COLO668 (cell line): ENCODE results near the gene UVSSA.
"Not testable (repeated sequence)": the region's sequence is repeated elsewhere in the genome, so short reads cannot be mapped to it uniquely, and the experiment has no call there.

Experiments used
- DNase-seq: peaks from one replicate; lab custom pipeline; 2025; ENCODE audit not compliant: unreplicated experiment; lab: John Stamatoyannopoulos, UW

Gene UVSSA

DNA sequence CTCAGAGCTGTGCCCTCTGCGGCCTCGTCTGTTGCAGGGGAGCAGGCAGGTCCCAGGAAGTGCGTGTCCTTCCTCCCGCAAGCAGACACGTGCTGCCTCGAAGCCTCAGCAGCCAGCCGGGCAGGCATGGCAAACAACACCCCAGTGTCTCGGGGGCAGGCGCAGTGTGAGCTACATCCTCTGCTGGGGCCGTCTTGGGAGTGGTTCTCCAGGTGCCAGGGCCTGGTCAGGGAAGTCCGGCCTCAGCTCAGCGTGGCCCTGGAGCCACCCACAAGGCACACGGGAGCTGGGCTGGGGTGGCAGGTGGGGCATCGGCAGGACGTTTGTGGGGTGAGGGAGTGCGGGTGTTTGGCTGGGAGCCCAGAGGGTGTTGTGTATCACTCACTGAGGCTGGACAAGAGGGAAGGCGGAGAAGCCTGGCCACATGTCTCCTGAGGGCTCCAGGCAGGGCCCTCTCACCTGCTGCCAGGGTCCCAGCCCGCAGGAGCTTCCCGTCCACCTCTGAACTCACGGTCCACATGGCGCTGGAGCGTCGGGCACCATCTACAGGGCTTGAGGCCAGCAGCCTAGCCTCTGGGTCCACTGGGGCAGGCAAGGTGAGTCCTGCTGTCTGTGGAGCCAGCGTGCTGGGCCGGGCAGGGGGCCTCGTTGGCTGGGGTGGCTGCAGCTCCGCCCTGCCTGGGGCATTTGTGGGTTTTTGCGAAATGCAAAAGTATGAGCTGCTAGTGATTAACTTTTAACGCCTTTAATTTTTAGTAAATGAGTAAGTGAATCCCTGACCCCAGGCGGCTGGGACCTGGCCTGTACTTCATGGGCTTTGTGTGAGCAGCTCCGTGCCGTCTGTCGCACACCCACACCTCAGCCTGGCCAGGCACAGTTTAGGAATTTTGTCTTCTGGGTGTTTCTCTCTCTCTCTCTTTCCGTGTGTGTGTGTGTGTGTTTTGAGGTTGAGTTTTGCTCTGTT, 17.3 kb upstream of the UVSSA start:
- peak; percentile 46 for DNase-seq

DNA sequence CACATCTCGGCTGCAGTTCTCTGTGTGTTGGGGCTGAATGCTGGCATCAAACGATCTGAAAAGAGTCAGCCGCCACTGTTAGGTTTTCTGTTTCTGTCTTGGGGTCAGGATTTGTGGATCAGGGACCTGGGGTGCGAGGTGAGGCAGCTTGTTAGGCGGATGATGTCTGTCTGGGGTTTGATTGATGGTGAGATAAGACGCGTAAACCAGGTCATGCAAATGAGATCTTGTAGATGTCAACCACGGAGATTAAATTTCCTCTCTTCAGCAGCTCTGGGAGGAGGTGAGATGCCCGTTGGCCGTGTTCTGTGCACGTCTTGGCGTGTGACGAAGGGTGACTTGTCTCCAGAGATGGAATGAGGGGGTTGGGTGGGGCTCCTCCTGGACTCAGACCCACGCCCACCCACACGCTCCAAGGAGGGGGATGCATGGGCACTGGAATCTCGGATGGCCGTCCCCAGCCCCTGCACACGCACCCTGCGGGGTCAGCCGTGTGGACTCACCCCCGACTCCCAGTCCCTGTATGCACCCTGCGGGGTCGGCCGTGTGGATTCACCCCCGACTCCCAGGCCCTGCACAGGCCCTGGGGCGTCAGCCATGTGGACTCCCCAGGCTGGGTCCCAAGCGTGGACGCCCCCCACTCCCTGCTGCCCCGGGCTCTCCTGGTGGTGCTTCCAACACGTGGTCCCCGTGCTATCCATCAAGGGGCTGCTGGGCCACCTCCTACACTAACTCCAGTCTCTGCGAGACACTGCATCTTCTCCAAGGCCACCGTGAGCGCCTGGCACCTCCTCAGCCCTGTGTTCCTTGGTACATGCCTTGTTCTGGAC, 16.0 kb upstream of the UVSSA start:
- no peak for DNase-seq

DNA sequence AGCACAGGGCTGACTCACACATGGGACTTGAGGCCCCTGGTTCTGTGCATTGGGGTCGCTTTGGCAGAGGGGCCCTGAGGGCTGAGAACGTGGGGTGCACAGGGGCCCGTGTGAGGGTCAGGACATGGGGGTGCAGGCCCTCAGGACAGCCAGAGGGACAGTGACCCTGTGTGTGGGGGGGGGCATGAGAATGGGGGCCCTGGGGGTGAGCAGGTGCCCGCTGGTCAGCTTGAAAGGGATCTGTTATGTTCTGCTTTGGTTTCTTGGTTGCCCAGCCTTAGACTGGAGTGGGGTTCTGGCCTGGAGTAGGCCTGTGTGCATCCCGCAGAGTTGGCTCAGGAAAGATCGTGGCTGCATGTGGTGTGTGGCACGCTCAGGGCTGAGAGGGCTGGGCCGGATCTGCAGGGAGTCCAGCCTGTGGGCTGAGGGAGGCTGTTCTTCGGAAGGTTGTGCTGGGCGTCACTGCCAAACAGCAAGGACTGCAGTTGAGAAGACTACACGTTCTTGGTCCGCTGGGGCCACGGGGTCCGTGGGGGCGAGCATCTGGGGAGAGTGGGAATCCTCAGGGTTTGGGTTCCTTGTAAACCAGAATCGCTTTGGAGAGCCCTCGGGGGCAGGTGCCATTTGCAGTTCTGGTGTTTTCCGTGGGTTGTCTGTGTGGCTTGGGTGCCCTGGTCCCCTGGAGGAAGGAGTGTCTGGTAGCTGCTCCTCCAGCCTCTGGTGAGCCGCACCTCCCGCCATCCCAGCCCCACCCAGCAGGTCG, 15.2 kb upstream of the UVSSA start:
- DNase-seq: no peak

DNA sequence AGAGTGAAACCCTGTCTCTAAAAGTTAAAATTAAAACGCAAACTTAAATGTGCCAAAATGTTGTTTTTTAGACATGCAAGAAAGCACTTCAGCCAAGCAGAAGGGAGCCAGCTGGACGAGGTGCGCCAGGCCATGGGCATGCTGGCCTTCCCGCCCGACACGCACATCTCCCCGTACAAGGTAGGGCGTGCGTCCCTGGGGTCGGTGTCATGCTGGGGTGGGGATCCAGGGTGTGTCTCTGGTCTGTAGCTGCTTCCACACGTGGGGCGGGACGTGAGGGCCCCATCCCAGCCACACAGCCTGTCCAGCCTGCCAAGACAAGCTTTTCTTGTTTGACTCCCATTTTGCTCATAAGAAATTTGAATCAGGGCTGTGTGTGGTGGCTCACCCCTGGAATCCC, 14.3 kb upstream of the UVSSA start:
- DNase-seq: no peak

DNA sequence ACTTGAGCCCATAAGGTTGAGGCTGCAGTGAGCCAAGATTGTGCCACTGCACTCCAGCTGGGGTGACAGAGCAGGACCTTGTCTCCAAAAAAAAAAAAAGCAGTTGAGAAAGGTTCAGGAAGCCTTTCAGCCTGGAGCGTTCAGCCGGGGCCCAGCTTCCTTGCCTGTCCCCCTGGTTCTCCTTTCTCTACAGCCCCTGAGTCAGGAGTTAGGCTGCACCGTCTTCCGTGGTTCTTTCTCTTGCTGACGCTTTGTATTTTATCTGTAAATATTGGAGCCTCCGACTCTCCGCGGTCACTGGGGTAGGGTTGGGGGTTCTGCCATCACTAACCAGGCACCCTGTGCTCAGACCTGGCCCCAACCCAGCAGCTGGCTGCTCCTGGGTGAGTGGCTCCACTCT, 13.8 kb upstream of the UVSSA start:
- DNase-seq: no peak

DNA sequence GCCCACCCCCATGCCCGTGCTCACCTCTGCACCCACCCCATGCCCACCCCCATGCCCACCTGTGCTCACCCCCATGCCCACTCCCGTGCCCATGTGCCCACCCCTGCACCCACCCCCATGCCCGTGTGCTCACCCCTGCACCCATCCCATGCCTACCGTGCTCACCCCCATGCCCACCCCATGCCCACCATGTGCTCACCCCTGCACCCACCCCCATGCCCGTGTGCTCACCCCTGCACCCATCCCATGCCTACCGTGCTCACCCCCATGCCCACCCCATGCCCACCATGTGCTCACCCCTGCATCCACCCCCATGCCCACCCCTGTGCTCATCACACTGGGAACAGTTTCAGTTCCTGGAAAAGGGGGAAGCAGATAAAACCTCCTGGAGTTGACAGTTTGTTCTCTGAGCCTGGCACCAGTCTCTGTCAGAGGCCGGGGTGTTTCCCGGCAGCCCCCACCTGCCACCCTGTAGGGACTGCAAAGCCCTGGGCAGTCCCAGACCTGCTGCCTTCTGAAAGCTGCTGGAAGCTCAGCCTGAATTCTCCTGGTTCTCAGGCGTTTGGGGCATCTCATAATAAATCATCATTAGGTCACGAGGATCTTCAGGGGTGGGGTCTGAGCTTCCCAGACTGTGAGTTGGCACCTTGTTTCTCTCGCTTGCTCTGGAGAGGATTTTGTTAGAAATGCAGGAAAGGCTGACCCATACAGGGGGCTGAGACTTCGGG, 13.0 kb upstream of the UVSSA start:
- DNase-seq: not testable (repeated sequence)

DNA sequence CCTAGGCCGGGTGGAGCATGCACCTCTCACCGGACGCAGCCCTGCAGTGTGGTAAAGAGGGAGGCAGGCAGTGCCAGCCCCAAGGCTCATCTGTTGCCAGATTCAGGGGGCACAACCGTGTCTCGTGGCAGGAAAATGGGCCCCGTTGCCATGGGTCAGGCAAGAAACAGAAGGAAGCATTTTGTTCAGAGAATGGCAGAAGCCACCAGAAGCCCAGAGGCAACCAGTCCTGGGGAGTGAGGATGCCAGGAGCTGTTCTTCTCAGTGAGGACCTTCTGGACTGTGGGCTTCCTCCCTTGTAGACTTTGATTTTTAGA, 12.5 kb upstream of the UVSSA start:
- DNase-seq: no peak

DNA sequence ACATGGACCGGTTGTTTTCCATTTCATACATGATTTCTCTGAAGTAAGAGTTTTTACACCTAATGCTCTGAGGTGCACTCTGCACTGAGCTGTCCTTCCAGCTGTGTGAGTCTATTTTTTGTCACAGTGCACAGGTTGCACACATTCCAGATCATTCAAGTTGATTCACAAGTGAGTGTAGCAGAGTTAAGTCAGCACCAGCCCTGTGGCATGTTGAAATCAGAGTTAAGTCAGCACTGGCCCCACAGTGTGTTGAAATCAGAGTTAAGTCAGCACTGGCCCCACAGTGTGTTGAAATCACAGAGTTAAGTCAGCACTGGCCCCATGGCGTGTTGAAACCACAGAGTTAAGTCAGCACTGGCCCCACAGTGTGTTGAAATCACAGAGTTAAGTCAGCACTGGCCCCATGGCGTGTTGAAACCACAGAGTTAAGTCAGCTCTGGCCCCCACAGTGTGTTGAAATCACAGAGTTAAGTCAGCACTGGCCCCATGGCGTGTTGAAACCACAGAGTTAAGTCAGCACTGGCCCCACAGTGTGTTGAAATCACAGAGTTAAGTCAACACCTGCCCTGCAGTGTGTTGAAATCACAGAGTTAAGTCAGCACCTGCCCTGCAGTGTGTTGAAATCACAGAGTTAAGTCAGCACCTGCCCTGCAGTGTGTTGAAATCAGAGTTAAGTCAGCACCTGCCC, 11.7 kb upstream of the UVSSA start:
- DNase-seq: not testable (repeated sequence)

DNA sequence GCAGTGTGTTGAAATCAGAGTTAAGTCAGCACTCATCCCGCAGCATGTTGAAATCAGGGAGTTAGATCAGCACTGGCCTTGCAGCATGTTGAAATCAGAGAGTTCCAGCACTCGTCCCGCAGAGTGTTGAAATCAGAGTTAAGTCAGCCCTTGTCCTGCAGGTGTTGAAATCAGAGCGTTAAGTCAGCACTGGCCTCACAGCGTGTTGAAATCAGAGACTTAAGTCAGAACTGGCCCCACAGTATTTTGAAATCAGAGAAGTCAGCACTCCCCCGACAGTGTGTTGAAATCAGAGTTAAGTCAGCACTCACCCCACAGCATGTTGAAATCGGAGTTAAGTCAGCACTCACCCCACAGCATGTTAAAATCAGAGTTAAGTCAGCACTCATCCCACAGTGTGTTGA, 10.9 kb upstream of the UVSSA start:
- no peak for DNase-seq

DNA sequence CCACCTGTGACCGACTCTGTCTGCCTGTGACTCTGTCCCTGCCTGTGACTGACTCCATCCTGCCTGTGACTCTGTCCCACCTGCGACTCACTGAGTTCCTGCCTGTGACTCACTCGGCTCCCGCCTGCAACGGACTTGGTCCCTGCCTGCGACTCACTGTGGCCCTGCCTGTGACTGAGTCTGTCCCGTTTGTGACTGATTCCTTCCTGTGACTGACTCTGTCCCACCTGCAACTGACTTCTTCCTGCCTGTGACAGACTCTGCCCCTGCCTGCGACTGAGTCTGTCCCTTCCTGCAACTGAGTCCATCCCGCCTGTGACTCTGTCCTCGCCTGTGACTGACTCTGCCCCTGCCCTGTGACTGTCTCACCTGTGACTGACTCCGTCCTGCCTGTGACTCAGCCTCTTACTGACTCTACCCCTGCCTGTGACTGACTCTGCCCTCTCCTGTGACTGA, 9.6 kb upstream of the UVSSA start:
- no peak for DNase-seq

DNA sequence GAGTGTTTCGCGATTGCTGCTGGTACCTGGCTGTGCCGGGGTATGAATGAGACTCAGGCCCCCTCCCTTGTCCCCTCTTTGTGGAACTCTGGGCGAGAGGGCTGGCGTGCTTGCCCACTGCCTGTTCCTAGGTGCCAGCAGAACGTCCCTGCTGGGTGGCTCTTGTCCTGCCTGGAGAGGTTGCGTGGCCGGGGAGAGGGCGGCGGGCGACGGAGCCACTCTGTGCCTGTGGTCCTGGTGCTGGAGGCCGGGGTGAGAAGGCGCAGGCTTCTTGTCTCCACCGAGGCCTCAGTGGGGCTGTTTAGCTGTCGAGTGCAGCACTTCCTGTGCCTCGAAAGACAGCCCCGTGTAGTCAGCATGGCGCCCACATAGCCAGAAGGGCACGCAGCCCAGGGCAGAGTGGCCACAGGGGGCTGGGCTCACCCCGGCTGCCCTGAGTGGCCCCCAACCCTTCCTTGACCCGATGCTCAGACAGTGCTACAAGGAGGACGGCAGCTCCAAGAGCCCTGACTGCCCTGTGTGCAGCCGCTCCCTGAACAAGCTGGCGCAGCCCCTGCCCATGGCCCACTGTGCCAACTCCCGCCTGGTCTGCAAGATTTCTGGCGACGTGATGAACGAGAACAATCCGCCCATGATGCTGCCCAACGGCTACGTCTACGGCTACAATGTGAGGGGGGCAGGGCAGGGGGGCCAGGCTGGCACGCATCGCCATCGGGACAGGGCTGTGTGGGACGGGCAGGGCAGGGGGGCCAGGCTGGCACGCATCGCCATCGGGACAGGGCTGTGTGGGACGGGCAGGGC, 8.9 kb upstream of the UVSSA start:
- DNase-seq: no peak

DNA sequence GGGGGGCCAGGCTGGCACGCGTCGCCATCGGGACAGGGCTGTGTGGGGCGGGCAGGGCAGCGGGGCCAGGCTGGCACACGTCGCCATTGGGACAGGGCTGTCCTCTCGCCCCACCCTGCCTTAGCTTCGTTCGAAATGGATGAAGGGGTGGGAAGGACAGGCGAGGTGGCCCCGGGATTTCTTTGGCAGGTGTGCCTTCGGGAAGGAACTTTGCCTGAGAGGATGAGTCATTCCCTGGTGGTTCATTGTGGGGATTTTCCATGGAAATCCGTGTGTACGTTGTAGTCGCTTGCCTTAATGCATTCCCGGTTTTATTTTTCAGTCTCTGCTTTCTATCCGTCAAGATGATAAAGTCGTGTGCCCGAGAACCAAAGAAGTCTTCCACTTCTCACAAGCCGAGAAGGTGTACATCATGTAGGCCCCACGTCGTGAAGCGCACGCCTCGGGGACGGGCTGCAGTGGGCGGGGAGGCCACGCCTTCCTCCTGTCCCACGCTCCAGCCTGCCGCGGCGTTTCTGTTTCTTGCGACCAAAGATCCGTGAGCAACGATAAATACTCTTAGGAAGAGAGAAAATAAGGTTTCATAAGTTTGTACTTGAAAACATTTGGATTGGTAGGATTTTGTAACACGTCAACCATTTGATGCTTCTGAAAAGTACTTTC, 8.1 kb upstream of the UVSSA start:
- DNase-seq: no peak

DNA sequence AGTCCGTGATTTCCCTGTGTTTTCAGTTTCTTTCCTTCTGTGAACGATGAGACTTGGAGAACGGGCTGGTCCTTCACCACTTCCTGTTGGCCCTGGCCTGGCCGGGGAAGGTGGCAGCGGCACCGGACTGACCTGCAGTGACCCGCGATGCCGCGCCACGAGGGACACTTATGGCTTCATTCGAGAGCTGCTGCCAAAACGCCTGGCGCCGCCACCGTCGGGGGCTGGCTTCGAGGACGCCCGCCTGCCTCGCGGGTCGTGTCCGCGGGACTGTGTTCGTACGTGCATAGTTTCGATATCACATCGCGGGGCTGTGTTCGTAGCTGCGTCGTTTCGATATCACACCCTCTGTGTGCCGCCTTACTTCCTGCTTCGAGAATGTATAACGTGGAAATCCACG, 7.5 kb upstream of the UVSSA start:
- DNase-seq: no peak

DNA sequence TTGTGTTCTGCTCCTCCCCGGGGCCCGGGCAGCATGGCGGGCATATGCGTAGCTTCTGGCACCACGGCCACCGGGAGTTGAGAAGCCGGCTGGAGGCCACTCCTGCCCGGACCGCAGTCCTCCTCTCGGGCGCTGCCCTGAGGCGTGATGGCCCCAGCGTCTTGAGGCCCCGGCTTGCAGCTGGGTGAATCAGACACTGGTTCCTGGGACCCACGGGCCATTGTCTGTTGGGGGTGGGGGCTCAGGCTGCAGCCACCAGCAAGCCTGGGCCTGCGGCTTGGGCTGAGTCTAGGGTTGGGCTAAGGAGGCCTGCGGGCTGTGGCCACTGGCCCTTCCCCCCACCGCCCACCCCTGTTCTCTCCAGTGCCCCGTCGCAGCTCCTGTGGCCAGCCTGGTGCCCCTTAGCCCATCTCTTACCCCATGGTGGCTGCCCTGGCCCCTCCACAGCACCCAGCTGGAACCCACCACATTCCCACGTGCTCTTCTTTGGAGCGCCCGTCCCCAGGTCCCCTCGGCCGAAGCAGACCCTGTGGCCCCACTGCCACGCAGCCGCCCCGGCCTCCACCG, 6.7 kb upstream of the UVSSA start:
- no peak for DNase-seq

DNA sequence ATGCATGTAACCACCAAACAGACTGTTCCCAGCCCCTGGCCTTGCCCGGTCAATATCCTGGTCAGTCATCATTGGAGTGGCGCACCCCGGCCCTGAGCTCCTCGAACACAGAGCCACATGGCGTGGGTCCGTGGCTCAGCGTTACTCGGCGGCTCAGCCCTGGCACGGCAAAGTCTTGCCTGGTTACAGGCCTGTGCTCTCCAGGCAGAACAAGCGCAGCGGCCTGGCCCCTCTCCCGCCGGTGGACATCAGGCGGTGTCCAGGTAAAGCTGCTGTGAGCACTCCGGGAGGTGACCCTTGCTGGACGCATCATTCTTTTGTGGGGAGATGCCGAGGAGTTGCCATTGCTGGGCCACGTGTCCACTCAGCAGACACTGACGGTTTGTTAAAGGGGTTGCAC, 6.1 kb upstream of the UVSSA start:
- DNase-seq: no peak

DNA sequence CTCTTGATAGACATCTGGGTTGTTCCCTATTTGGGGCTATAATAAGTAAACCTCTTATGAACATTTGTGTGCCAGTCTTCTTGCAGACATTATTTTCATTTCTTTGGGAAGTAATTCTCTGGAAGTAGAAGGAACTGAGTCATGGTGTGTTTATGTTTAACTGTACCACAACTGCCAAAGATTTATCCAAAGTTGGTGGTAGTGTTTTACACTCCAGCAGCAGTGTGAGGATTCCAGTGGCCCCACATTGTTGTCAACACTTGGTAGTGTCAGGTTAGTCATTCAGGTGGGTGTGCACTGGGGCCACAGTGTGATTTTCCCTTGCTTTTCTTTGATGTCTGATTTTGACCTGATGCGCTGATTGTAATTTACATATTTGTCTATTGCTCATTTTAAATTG, 5.0 kb upstream of the UVSSA start:
- DNase-seq: no peak

DNA sequence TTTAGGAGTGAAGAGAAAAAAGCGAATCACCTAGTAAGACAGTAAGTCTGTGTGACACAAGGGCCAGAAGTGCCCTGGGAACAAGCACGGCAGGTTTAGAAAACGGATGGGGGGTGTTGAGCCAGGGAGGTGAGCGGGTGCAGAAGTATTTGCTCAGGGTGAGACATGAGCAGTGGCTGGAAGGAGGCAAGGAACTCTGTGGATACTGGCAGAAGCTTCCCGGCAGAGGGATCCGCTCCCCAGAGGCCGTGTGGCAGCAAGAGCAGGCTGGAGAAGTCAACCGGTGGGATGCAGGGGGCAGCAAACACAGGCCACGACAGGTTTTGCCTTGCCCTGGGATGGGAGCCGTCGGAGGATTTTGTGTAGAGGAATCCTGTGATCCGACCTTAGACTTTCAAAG, 2.3 kb upstream of the UVSSA start:
- no peak for DNase-seq
